ENCODE measurements around the gene NME1. TPM values are rescaled to one million over a fixed set of nuclear protein-coding genes. Genes with fewer than 3 reads are reported as not detected.
A peak's percentile ranks its signal among the peaks of the same experiment; 100 is the strongest.

NME1 gene
- total and polyA plus RNA-seq, 9 of the 15 experiments (the other 6 are each of a cell fraction or from before 2014, with no cell fraction given) = 449 to 1,588 (median 604) TPM

GRCh38 chr17:51121620-51122472 is 31.5 kb upstream of the NME1 start (continued):
- TF ChIP-seq HNRNPL (IDR thresholded peaks at IDR 0.05; ENCODE audit: low read depth, low read length) (no peak), FOXK1 (CRISPR knock-in tag; IDR thresholded peaks at IDR 0.05; ENCODE audit: borderline replicate concordance) (no peak), ZNF707 (CRISPR knock-in tag; conservative IDR thresholded peaks at IDR 0.05) (no peak), NCOA6 (IDR thresholded peaks at IDR 0.05) (no peak), ZNF384 (IDR thresholded peaks at IDR 0.05; ENCODE audit: low read depth, low read length) (peak; percentile 24; the same call in 1 of the 2 replicates), ZNF318 (IDR thresholded peaks at IDR 0.05; ENCODE audit: borderline replicate concordance in 1 of 2, low read depth in 1 of 2) (peak in 1 of 2 experiments; percentile 98; a peak in 2 of 4 replicates), FOSL1 (tag; conservative IDR thresholded peaks at IDR 0.05) (peak; percentile 94), TCF3 (CRISPR knock-in tag; IDR thresholded peaks at IDR 0.05) (0 out of 2 replicates have a peak, but pooled peaks have one; percentile 13), MTA2 (IDR thresholded peaks at IDR 0.05; ENCODE audit: low read depth) (peak; percentile 56), ZNF280B (CRISPR knock-in tag; IDR thresholded peaks at IDR 0.05) (no peak), CUX1 (CRISPR knock-in tag; IDR thresholded peaks at IDR 0.05) (no peak)

All from K562 (cell line).